Loucy (cell line): ENCODE measurements around the gene AGXT2.

Experiments used
- CTCF ChIP-seq: fragments of 200-600 bp; sonication (generic); conservative IDR thresholded peaks from 2 replicates; pipeline ENCODE4 v1.5.1; 2014; ENCODE audit warnings: mild to moderate bottlenecking, antibody characterized with exemption, low read length
- EZH2phosphoT487 ChIP-seq: fragments of 200-600 bp; IDR thresholded peaks from 2 replicates; pipeline ENCODE4 v1.6.1; 2018; ENCODE audit warnings: antibody characterized with exemption, mild to moderate bottlenecking, moderate library complexity, borderline replicate concordance

DNA sequence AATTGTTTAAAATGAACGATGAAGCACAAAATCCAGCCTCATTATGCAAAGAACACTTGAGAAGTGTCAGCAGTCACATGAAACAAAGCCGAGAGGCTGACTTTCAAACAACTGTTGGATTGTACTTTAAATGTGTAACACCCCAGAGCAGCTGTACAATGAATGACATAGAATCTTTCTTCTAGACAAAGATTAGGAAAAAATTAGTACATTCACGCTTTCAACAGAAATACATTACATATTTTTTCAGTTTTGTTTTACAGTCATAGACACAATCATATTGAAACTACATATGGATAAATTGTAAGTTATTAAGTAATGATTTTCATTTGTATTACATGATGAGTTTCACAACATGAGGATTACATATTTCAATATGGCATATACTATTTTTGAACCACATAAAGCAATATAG, 10.6 kb upstream of the AGXT2 start:
- no peak for TF ChIP-seq EZH2phosphoT487
- no peak for TF ChIP-seq CTCF
